Neural progenitor cell (in vitro differentiated cells): ENCODE results near the gene PPP4R1.

Source experiments
- EZH2phosphoT487 ChIP-seq: fragments of 200-600 bp; sonication (generic); IDR thresholded peaks from 2 replicates; pipeline ENCODE4 v1.6.1; 2017; ENCODE audit warnings: antibody characterized with exemption
- TF ChIP-seq, protein P1 (sequence below): fragments of 200-600 bp; sonication (generic); IDR thresholded peaks from 2 replicates; pipeline ENCODE4 v1.5.1; 2017; ENCODE audit warnings: antibody characterized with exemption, mild to moderate bottlenecking

DNA sequence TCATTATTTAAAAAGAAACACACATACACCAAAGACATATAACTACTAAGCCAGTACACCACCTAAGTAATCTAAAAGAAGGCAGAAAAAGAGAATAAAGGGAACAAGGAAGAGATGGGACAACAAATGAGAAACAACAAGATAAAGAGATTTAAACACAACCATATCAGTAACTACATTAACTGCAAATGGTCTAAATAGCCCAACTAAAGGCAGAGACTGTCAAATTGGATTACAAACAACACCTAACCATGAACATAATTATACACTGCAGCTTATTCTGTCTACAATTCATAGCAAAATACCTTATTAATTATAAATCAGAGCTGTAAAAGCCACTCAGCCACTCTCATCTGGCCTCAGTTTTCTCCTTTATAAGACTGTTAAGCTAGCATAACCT, 15.0 kb downstream of the PPP4R1 start:
- no peak for TF ChIP-seq EZH2phosphoT487
- TF ChIP-seq, protein P1, sequence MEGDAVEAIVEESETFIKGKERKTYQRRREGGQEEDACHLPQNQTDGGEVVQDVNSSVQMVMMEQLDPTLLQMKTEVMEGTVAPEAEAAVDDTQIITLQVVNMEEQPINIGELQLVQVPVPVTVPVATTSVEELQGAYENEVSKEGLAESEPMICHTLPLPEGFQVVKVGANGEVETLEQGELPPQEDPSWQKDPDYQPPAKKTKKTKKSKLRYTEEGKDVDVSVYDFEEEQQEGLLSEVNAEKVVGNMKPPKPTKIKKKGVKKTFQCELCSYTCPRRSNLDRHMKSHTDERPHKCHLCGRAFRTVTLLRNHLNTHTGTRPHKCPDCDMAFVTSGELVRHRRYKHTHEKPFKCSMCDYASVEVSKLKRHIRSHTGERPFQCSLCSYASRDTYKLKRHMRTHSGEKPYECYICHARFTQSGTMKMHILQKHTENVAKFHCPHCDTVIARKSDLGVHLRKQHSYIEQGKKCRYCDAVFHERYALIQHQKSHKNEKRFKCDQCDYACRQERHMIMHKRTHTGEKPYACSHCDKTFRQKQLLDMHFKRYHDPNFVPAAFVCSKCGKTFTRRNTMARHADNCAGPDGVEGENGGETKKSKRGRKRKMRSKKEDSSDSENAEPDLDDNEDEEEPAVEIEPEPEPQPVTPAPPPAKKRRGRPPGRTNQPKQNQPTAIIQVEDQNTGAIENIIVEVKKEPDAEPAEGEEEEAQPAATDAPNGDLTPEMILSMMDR, result no peak
